ENCODE measurements around the gene SLC13A4.

Gene SLC13A4

GRCh38 chr7:135653340-135654080, 74.5 kb downstream of the SLC13A4 start:
- CTCF ChIA-PET, result interaction anchor here (0.6 kb wide), 1 partner anchor 11 kb away, joined by 4 read pairs; no protein-coding TSS in a partner anchor
- no peak overlapping the region for H3K27ac ChIP-seq
- POLR2A ChIA-PET (ENCODE audit: low non-redundant PET), result no interaction called here
- no peak for DNase-seq (ENCODE audit: low spot score)
- no peak for TF ChIP-seq CTCF (conservative IDR thresholded peaks at IDR 0.05; ENCODE audit: low read depth)

- TF ChIP-seq CTCF (conservative IDR thresholded peaks at IDR 0.05; ENCODE audit: low read depth), result no peak
- peak overlapping the region; percentile 28; the same call in 1 of the 2 replicates for H3K27ac ChIP-seq
- ChIA-PET CTCF (no interaction called here), POLR2A (ENCODE audit: low non-redundant PET) (no interaction called here)
- no peak for DNase-seq (ENCODE audit: low spot score)
Observed at GRCh38 chr7:135650831-135651573, 77.0 kb downstream of the SLC13A4 start.

GRCh38 chr7:135648235-135648634, 79.8 kb downstream of the SLC13A4 start:
- DNase-seq (ENCODE audit: low spot score), result no peak
- CTCF ChIA-PET, result no interaction called here
- POLR2A ChIA-PET (ENCODE audit: low non-redundant PET), result no interaction called here
- no peak for TF ChIP-seq CTCF (conservative IDR thresholded peaks at IDR 0.05; ENCODE audit: low read depth)
- no peak overlapping the region for H3K27ac ChIP-seq

GRCh38 chr7:135647755-135648154, 80.2 kb downstream of the SLC13A4 start:
- ChIA-PET POLR2A (ENCODE audit: low non-redundant PET) (no interaction called here), CTCF (no interaction called here)
- TF ChIP-seq CTCF (conservative IDR thresholded peaks at IDR 0.05; ENCODE audit: low read depth), result no peak
- DNase-seq (ENCODE audit: low spot score), result no peak
- H3K27ac ChIP-seq, result no peak overlapping the region

- peak; percentile 87 for TF ChIP-seq CTCF (conservative IDR thresholded peaks at IDR 0.05; ENCODE audit: low read depth)
- DNase-seq (ENCODE audit: low spot score), result peak; percentile 14
- POLR2A ChIA-PET (ENCODE audit: low non-redundant PET), result no interaction called here
- CTCF ChIA-PET, result interaction anchor here (0.6 to 1.2 kb wide), 4 partner anchors 27 to 659 kb away, joined by 3 to 5 read pairs (median 3); partner anchors contain the start of gene AGBL3
- no peak overlapping the region for H3K27ac ChIP-seq
Observed at GRCh38 chr7:135645296-135645904, 82.6 kb downstream of the SLC13A4 start.

- no peak overlapping the region for H3K27ac ChIP-seq
- ChIA-PET CTCF (interaction anchor here (0.7 to 1.2 kb wide), 4 partner anchors 27 to 369 kb away, joined by 3 to 5 read pairs (median 4); no protein-coding TSS in a partner anchor), POLR2A (ENCODE audit: low non-redundant PET) (no interaction called here)
- TF ChIP-seq CTCF (conservative IDR thresholded peaks at IDR 0.05; ENCODE audit: low read depth), result no peak
- DNase-seq (ENCODE audit: low spot score), result no peak
Observed at GRCh38 chr7:135644729-135645128, 83.3 kb downstream of the SLC13A4 start.

All from RWPE1 (cell line).